GM12878 (cell line): Measurements from ENCODE around the gene HOXB6. TPM values are rescaled to one million over a fixed set of nuclear protein-coding genes. Genes with fewer than 3 reads are reported as not detected.

Experiments used
- ATAC-seq: fragments of 200-7000 bp; cut with Tn5 transposase; 3 replicates; pipeline ENCODE4 v1.9.1; 2020; ENCODE audit warnings: mild to moderate bottlenecking, moderate library complexity
- BruUV-seq: library from RNA; stranded (reverse); fragments of 400-500 nt; replicated peaks from 2 replicates; lab custom pipeline; 2021; lab: Mats Ljungman, UMichigan
- CTCF ChIA-PET: fragments of 300-600 bp; sonication (Branson Sonifier 250); formaldehyde crosslinking; extraction: SDS; loops from one replicate; lab custom pipeline; 2021; ENCODE audit warnings: inconsistent platforms; lab: Yijun Ruan, JAX
- POLR2A ChIA-PET: fragments of 350-600 bp; formaldehyde crosslinking; extraction: SDS; loops from one replicate; lab custom pipeline; 2021; ENCODE audit warnings: inconsistent platforms; lab: Charles Lee
- RAD21 ChIA-PET: fragments of 300-600 bp; sonication (Branson Sonifier 250); formaldehyde crosslinking; loops from one replicate; lab custom pipeline; 2023; ENCODE audit warnings: antibody characterized with exemption; ENCODE audit not compliant: unreplicated experiment; lab: Charles Lee
- SMC1A ChIA-PET: fragments of 300-600 bp; sonication (Branson Sonifier 250); formaldehyde crosslinking; loops from one replicate; lab custom pipeline; 2023; ENCODE audit not compliant: unreplicated experiment, uncharacterized antibody; lab: Charles Lee
- DNase-seq: peaks from one replicate; pipeline ENCODE4 v3.0.0-alpha.2; 2011; ENCODE audit warnings: low read depth, low spot score
- FAIRE-seq: peaks from 3 replicates; lab custom pipeline; 2011; peaks lifted over from hg19 to GRCh38; lab: Jason Lieb, UNC
- H2AFZ ChIP-seq: 2 replicates; pipeline ENCODE4 v1.6.0; 2011; ENCODE audit warnings: low read depth, low read length, control low read depth; ENCODE audit not compliant: control insufficient read depth
- H3K27ac ChIP-seq: 2 replicates; pipeline ENCODE4 v1.5.1; 2011; ENCODE audit warnings: control low read depth; ENCODE audit not compliant: control insufficient read depth, insufficient read depth
- H3K27me3 ChIP-seq, 2 experiments: replicated peaks in 1 of 2; 2 replicates each; pipeline versions ENCODE4 v1.6.0 to v1.6.1; 2011; ENCODE audit warnings: low read length in 1 of 2; ENCODE audit not compliant: control insufficient read depth in 2 of 2, insufficient read depth in 2 of 2
- H3K36me3 ChIP-seq, 2 experiments: 2 replicates each; pipeline ENCODE4 v1.5.1; 2011; ENCODE audit warnings: low read length in 1 of 2; ENCODE audit not compliant: control insufficient read depth in 2 of 2, insufficient read depth in 2 of 2
- H3K4me1 ChIP-seq: 2 replicates; pipeline ENCODE4 v1.6.1; 2011; ENCODE audit warnings: mild to moderate bottlenecking, low read length, moderate library complexity, mixed read lengths; ENCODE audit not compliant: control insufficient read depth, insufficient read depth
- H3K4me2 ChIP-seq: 2 replicates; pipeline ENCODE4 v1.6.0; 2011; ENCODE audit warnings: control low read depth; ENCODE audit not compliant: control insufficient read depth, insufficient read depth
- H3K4me3 ChIP-seq: fragments of 200-600 bp; sonication (generic); 2 replicates; pipeline ENCODE4 v1.5.1; 2016
- H3K79me2 ChIP-seq: 2 replicates; pipeline ENCODE4 v1.6.0; 2011; ENCODE audit warnings: low read length; ENCODE audit not compliant: control insufficient read depth, insufficient read depth
- H3K9ac ChIP-seq: 2 replicates; pipeline ENCODE4 v1.8.0; 2011; ENCODE audit warnings: low read length, control low read depth, mixed read lengths; ENCODE audit not compliant: control insufficient read depth, insufficient read depth
- H3K9me3 ChIP-seq: replicated peaks from 3 replicates; pipeline ENCODE4 v1.5.1; 2011; ENCODE audit warnings: mild to moderate bottlenecking, low read length; ENCODE audit not compliant: control insufficient read depth, insufficient read depth
- H4K20me1 ChIP-seq: 2 replicates; pipeline ENCODE4 v1.6.0; 2011; ENCODE audit not compliant: control insufficient read depth, insufficient read depth
- CREB1 ChIP-seq: IDR thresholded peaks from 2 replicates; pipeline ENCODE4 v1.6.1; 2012; ENCODE audit warnings: low read depth, mild to moderate bottlenecking, inconsistent platforms
- EP300 ChIP-seq, 2 experiments: fragments of 150-350 bp in 1 of 2; IDR thresholded peaks; 2 replicates each; pipeline ENCODE4 v1.6.1; 2011 to 2012; ENCODE audit warnings: low read depth in 2 of 2, low read length in 2 of 2, borderline replicate concordance in 1 of 2, improper control_type of control experiment in 1 of 2, inconsistent platforms in 1 of 2; ENCODE audit not compliant: control insufficient read depth in 1 of 2
- NBN ChIP-seq: fragments of 450-650 bp; IDR thresholded peaks from 2 replicates; pipeline ENCODE4 v1.6.1; 2016
- NFIC ChIP-seq: IDR thresholded peaks from 2 replicates; pipeline ENCODE4 v1.6.1; 2012; ENCODE audit warnings: low read depth, mild to moderate bottlenecking, inconsistent platforms, low read length, moderate library complexity
- WGBS: methylation state at CpG from one replicate; pipeline ENCODE4 v1.1.6; 2016; ENCODE audit warnings: low lambda C conversion rate; ENCODE audit not compliant: insufficient replicate concordance, insufficient coverage; ENCODE audit errors: missing lambda C conversion rate; 5-methylcytosine and 5-hydroxymethylcytosine counted together
- in situ Hi-C: fragments of 300-500 bp; cut with MboI; formaldehyde crosslinking; loops from 9 replicates; pipeline ENCODE4 v1.14.3; 2018; ENCODE audit warnings: mixed read lengths
- intact Hi-C: fragments of 100-400 bp; cut with micrococcal nuclease; formaldehyde crosslinking; loops from one replicate; pipeline ENCODE4 v1.14.2; 2022; ENCODE audit not compliant: unreplicated experiment
- microRNA counts: library from miRNA; unstranded; fragments of <30 nt; microRNA quantifications from one replicate; lab custom pipeline; 2016
- microRNA-seq: library from miRNA; unstranded; fragments of <30 nt; microRNA quantifications from one replicate; pipeline ENCODE4, GENCODE V29; 2018
- polyA plus RNA-seq, 11 experiments: library from polyadenylated mRNA; depleted of rRNA in 4 of 11; unstranded in 6 of 11; stranded (reverse) in 5 of 11; fragments of >200 nt; fragmentation: Nextera tagmentation in 4 of 11; fragmentation: Illumina TruSeq in 1 of 11; extraction: Ambion mirVana in 4 of 11; extraction: Trizol in 1 of 11; gene quantifications; 1 replicate in 1 of 11; 2 replicates in 10 of 11; pipeline versions ENCODE4 v1.2.1 to v1.2.3, GENCODE V29; 2011 to 2016; ENCODE audit warnings: inconsistent platforms in 2 of 11, missing spikeins in 2 of 11, low read depth in 1 of 11
- small RNA-seq: library from RNA; depleted of rRNA; stranded (forward); fragments of <200 nt; gene quantifications from one replicate; pipeline ENCODE3, GENCODE V24; 2014
- total RNA-seq, 4 experiments: library from RNA; depleted of rRNA in 3 of 4; stranded (reverse); fragments of >200 nt in 3 of 4; fragmentation: Illumina TruSeq in 1 of 4; extraction: Trizol in 1 of 4; gene quantifications; 2 replicates each; pipeline versions ENCODE4 v1.2.1 to v1.2.3, GENCODE V29; 2013 to 2021
- TF ChIP-seq, protein P1 (sequence below): fragments of 450-650 bp; IDR thresholded peaks from 2 replicates; pipeline ENCODE4 v1.6.1; 2017; ENCODE audit warnings: low read depth, mild to moderate bottlenecking, moderate library complexity
- TF ChIP-seq, protein P2 (sequence below): fragments of 450-650 bp; IDR thresholded peaks from 2 replicates; pipeline ENCODE4 v1.6.1; 2016; ENCODE audit warnings: mild to moderate bottlenecking

Gene HOXB6
- total and polyA plus RNA-seq, 10 of the 15 experiments (the other 5 are each of a cell fraction or from before 2014, with no cell fraction given): 0.04 to 0.51 (median 0.09) TPM; not detected in 2

DNA sequence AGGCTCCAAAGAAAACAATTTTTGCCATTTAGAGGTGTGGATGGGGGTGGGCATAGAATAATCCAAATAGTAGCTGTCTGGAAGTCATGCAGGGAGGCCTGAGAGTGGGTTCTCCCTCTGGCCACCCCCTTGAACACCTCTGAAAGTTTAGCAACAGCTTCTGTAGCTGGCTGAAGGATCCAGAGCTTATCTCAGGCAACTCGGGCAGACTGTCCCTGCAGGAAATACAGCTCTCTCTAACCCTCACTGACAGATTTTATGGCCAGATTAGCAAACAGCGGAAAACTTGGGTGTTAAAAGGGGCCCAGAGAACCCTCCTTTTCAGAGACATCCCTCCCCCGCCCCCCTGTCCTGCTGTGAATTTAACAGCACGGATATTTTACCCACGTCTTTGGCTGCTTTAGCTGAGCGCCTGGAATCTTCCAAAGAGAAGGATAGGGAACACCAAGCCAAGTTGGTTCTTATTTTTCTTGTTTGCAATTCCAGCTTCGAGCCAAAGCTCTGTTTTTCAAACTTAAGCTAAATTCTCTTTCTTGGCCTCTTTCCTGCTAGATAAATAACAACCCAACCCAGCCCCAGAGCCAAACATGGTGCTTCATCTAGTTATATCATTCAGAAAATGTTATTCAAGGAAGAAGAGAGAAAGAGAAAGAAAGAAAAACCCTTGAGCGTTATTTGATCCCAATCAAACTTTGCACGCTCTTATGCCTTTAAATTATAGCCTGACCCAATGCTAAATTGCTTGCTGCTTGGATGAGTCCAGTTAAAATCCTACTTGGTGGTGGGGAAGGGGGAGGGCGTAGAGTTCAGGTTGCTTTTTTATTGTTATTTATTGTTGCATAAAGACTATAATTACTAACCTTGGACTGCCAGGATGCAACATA lies 57.6 kb downstream of the HOXB6 start (continued):
- TF ChIP-seq, protein P1, sequence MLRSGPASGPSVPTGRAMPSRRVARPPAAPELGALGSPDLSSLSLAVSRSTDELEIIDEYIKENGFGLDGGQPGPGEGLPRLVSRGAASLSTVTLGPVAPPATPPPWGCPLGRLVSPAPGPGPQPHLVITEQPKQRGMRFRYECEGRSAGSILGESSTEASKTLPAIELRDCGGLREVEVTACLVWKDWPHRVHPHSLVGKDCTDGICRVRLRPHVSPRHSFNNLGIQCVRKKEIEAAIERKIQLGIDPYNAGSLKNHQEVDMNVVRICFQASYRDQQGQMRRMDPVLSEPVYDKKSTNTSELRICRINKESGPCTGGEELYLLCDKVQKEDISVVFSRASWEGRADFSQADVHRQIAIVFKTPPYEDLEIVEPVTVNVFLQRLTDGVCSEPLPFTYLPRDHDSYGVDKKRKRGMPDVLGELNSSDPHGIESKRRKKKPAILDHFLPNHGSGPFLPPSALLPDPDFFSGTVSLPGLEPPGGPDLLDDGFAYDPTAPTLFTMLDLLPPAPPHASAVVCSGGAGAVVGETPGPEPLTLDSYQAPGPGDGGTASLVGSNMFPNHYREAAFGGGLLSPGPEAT: no peak
- TF ChIP-seq NFIC (no peak), CREB1 (no peak), EP300 (IDR thresholded peaks at IDR 0.05; ENCODE audit: borderline replicate concordance in 1 of 2, control insufficient read depth in 1 of 2, low read depth in 2 of 2, low read length in 2 of 2) (no peak)

DNA sequence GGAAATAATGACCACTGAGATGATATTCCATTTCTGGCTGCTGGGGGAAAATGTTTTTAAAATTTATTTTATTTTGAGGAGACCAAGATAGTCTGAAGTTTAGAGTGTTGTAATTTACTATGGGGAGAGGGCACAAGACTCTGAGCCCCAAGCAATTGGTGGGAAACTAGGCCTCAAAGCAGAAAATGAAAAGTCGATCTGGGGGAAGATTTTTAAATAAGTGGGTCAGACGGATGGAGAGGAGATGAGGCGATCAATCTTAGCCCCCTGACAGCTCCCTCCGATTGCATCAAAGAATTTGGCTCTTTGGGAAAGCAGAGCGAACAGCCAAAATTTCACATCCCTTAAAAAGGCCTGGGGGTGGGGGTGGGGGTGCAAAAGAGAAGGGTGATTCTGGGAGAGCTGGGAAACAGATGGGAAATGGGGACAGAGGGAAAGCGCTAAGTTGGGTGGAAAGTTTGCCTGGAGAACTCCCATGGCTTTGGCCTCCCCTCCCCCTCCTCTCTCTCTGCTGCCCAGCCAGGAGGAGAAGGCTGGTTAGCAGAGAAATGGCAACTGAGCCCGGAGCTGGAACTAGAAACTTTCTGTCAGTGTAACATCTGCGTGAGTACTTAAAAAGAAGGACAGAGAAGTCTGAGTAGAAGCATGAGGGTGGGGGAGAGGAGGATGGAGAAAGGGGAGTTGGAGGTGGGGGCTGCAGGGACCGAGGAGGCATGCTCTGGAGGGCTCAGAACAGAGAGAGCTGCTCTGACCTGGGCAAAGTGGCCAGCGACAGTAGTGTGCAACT lies 58.5 kb downstream of the HOXB6 start:
- Histone ChIP-seq H3K9me3 (no peaks in the 10 kb centered on the region), H3K27ac (no peak overlapping the region), H4K20me1 (no peaks in the 10 kb centered on the region), H3K9ac (no peak overlapping the region; the same call in 1 of the 2 replicates), H3K79me2 (peaks cover 9% of the 10 kb centered on the region), H3K4me1 (peaks cover 7% of the 10 kb centered on the region), H3K36me3 (peaks cover 0 to 6% of the 10 kb centered on the region in 2 experiments; a peak in 2 of 4 replicates), H3K4me3 (no peak overlapping the region), H3K4me2 (peak overlapping the region; percentile 9; the same call in 1 of the 2 replicates), H3K27me3 (peaks cover 0 to 4% of the 10 kb centered on the region in 2 experiments; a peak in 1 of 4 replicates), H2AFZ (no peak overlapping the region)
- ChIA-PET POLR2A (interaction anchor here (0.6 to 1.7 kb wide), 7 partner anchors 9 to 1124 kb away, joined by 3 to 5 read pairs (median 3); no protein-coding TSS in a partner anchor), RAD21 (interaction anchor here (1.4 kb wide), 1 partner anchor 53 kb away, joined by 4 read pairs; no protein-coding TSS in a partner anchor), CTCF (interaction anchor here (1.1 kb wide), 1 partner anchor 53 kb away, joined by 4 read pairs; no protein-coding TSS in a partner anchor), SMC1A (interaction anchor here (0.9 to 1.8 kb wide), 6 partner anchors 9 to 194 kb away, joined by 3 to 5 read pairs (median 4); no protein-coding TSS in a partner anchor)
- TF ChIP-seq, protein P2, sequence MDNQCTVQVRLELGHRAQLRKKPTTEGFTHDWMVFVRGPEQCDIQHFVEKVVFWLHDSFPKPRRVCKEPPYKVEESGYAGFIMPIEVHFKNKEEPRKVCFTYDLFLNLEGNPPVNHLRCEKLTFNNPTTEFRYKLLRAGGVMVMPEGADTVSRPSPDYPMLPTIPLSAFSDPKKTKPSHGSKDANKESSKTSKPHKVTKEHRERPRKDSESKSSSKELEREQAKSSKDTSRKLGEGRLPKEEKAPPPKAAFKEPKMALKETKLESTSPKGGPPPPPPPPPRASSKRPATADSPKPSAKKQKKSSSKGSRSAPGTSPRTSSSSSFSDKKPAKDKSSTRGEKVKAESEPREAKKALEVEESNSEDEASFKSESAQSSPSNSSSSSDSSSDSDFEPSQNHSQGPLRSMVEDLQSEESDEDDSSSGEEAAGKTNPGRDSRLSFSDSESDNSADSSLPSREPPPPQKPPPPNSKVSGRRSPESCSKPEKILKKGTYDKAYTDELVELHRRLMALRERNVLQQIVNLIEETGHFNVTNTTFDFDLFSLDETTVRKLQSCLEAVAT: peak; percentile 81
- TF ChIP-seq NBN: no peak
- in situ Hi-C loops (no loop called here), intact Hi-C loops (no loop called here)
- no TSS peak for BruUV-seq
- no peak for DNase-seq
- no peak for ATAC-seq
- FAIRE-seq: no peak
- 65% methylated on average over 10 of the region's 10 CpGs for WGBS

MicroRNAs encoded within 50 kb of the gene (microRNA counts, 767-probe panel; counts per million panel counts)
- microRNA hsa-miR-10a-5p (lab: Ali Mortazavi, UCI): 2,452 counts per million, percentile 83 among the panel's probes with 10 or more counts

Small RNAs within 50 kb of the gene (microRNA-seq; reads per million reads assigned to microRNA genes)
- gene MIR196A1: 5.8 reads per million, percentile 33 among the genes with 10 or more reads in this experiment

Small RNAs within 50 kb of the gene (small RNA-seq; reads per million reads assigned to genes)
- gene MIR196A1: not detected

Other genes starting within 250 kb of the HOXB6 start
Only the 7 nearest of the 14 such genes appear.
- 1.4 and 2.0 TPM in 2 replicates for gene HOXB2, start 59.9 kb downstream of the HOXB6 start, total RNA-seq (2014; rRNA removed)
- gene HOXB2, start 59.9 kb downstream of the HOXB6 start, total RNA-seq (2014; rRNA removed; fragmentation: Illumina TruSeq; extraction: Trizol): 1.7 and 1.8 TPM in 2 replicates
- gene HOXB2, start 59.9 kb downstream of the HOXB6 start, total RNA-seq (2021): 6.3 and 6.7 TPM in 2 replicates
- 0.42 and 0.48 TPM in 2 replicates for gene HOXB2, start 59.9 kb downstream of the HOXB6 start, polyA plus RNA-seq (2011; rRNA removed)
- 2.6 and 3.6 TPM in 2 replicates for gene HOXB2, start 59.9 kb downstream of the HOXB6 start, polyA plus RNA-seq (2014; fragmentation: Illumina TruSeq; extraction: Trizol)
- under 1 TPM; 0.16 to 0.88 TPM for gene HOXB2, start 59.9 kb downstream of the HOXB6 start, polyA plus RNA-seq (2014; fragmentation: Nextera tagmentation; extraction: Ambion mirVana)
- 8.8 and 9.2 TPM in 2 replicates for gene HOXB2, start 59.9 kb downstream of the HOXB6 start, polyA plus RNA-seq (2014; rRNA removed)
- gene HOXB2, start 59.9 kb downstream of the HOXB6 start, polyA plus RNA-seq (2016; fragmentation: Nextera tagmentation; extraction: Ambion mirVana): 1 to 10 TPM; 3.1 to 4.1 TPM
- gene HOXB4, start 26.6 kb downstream of the HOXB6 start, total RNA-seq (2014; rRNA removed): 3.3 and 3.7 TPM in 2 replicates
- 2.3 and 2.5 TPM in 2 replicates for gene HOXB4, start 26.6 kb downstream of the HOXB6 start, total RNA-seq (2014; rRNA removed; fragmentation: Illumina TruSeq; extraction: Trizol)
- 5.8 and 6.2 TPM in 2 replicates for gene HOXB4, start 26.6 kb downstream of the HOXB6 start, total RNA-seq (2021)
- 2.4 and 3.4 TPM in 2 replicates for gene HOXB4, start 26.6 kb downstream of the HOXB6 start, polyA plus RNA-seq (2011; rRNA removed)
- 2.3 and 4.6 TPM in 2 replicates for gene HOXB4, start 26.6 kb downstream of the HOXB6 start, polyA plus RNA-seq (2014; fragmentation: Illumina TruSeq; extraction: Trizol)
- gene HOXB4, start 26.6 kb downstream of the HOXB6 start, polyA plus RNA-seq (2014; fragmentation: Nextera tagmentation; extraction: Ambion mirVana): under 1 TPM; 0.35 to 0.60 TPM
- 3.6 and 4.3 TPM in 2 replicates for gene HOXB4, start 26.6 kb downstream of the HOXB6 start, polyA plus RNA-seq (2014; rRNA removed)
- 1 to 10 TPM; 1.0 to 1.2 TPM for gene HOXB4, start 26.6 kb downstream of the HOXB6 start, polyA plus RNA-seq (2016; fragmentation: Nextera tagmentation; extraction: Ambion mirVana)
- 2.8 and 4.5 TPM in 2 replicates for gene HOXB3, start 14.7 kb downstream of the HOXB6 start, total RNA-seq (2014; rRNA removed)
- gene HOXB3, start 14.7 kb downstream of the HOXB6 start, total RNA-seq (2014; rRNA removed; fragmentation: Illumina TruSeq; extraction: Trizol): 3.0 and 3.5 TPM in 2 replicates
- gene HOXB3, start 14.7 kb downstream of the HOXB6 start, total RNA-seq (2021): 5.6 and 6.7 TPM in 2 replicates
- 6.4 and 9.1 TPM in 2 replicates for gene HOXB3, start 14.7 kb downstream of the HOXB6 start, polyA plus RNA-seq (2011; rRNA removed)
- 4.5 and 4.6 TPM in 2 replicates for gene HOXB3, start 14.7 kb downstream of the HOXB6 start, polyA plus RNA-seq (2014; fragmentation: Illumina TruSeq; extraction: Trizol)
- under 1 TPM; 0.64 to 0.91 TPM for gene HOXB3, start 14.7 kb downstream of the HOXB6 start, polyA plus RNA-seq (2014; fragmentation: Nextera tagmentation; extraction: Ambion mirVana)
- gene HOXB3, start 14.7 kb downstream of the HOXB6 start, polyA plus RNA-seq (2014; rRNA removed): 7.7 and 8.3 TPM in 2 replicates
- under 1 TPM; 0.19 to 0.76 TPM for gene HOXB3, start 14.7 kb downstream of the HOXB6 start, polyA plus RNA-seq (2016; fragmentation: Nextera tagmentation; extraction: Ambion mirVana)
- not detected in 2 replicates for gene HOXB5, start 11.2 kb downstream of the HOXB6 start, total RNA-seq (2014; rRNA removed)
- gene HOXB5, start 11.2 kb downstream of the HOXB6 start, total RNA-seq (2014; rRNA removed; fragmentation: Illumina TruSeq; extraction: Trizol): not detected in 2 replicates
- not detected in 2 replicates for gene HOXB5, start 11.2 kb downstream of the HOXB6 start, total RNA-seq (2021)
- gene HOXB5, start 11.2 kb downstream of the HOXB6 start, polyA plus RNA-seq (2011; rRNA removed): not detected in 2 replicates
- gene HOXB5, start 11.2 kb downstream of the HOXB6 start, polyA plus RNA-seq (2014; fragmentation: Illumina TruSeq; extraction: Trizol): not detected in 2 replicates
- gene HOXB5, start 11.2 kb downstream of the HOXB6 start, polyA plus RNA-seq (2014; fragmentation: Nextera tagmentation; extraction: Ambion mirVana): not detected
- not detected in 2 replicates for gene HOXB5, start 11.2 kb downstream of the HOXB6 start, polyA plus RNA-seq (2014; rRNA removed)
- not detected for gene HOXB5, start 11.2 kb downstream of the HOXB6 start, polyA plus RNA-seq (2016; fragmentation: Nextera tagmentation; extraction: Ambion mirVana)
- gene HOXB7, start 6.0 kb upstream of the HOXB6 start, total RNA-seq (2014; rRNA removed): 3.2 and 4.2 TPM in 2 replicates
- gene HOXB7, start 6.0 kb upstream of the HOXB6 start, total RNA-seq (2014; rRNA removed; fragmentation: Illumina TruSeq; extraction: Trizol): 3.6 and 5.8 TPM in 2 replicates
- gene HOXB7, start 6.0 kb upstream of the HOXB6 start, total RNA-seq (2021): 4.0 and 4.5 TPM in 2 replicates
- gene HOXB7, start 6.0 kb upstream of the HOXB6 start, polyA plus RNA-seq (2011; rRNA removed): 7.4 and 8.3 TPM in 2 replicates
- gene HOXB7, start 6.0 kb upstream of the HOXB6 start, polyA plus RNA-seq (2014; fragmentation: Illumina TruSeq; extraction: Trizol): 1.3 and 3.7 TPM in 2 replicates
- gene HOXB7, start 6.0 kb upstream of the HOXB6 start, polyA plus RNA-seq (2014; fragmentation: Nextera tagmentation; extraction: Ambion mirVana): 1 to 10 TPM; 2.8 to 3.4 TPM
- gene HOXB7, start 6.0 kb upstream of the HOXB6 start, polyA plus RNA-seq (2014; rRNA removed): 5.1 and 7.0 TPM in 2 replicates
- gene HOXB7, start 6.0 kb upstream of the HOXB6 start, polyA plus RNA-seq (2016; fragmentation: Nextera tagmentation; extraction: Ambion mirVana): 1 to 10 TPM; 4.3 to 4.8 TPM
- gene HOXB8, start 10.3 kb upstream of the HOXB6 start, total RNA-seq (2014; rRNA removed): not detected in 2 replicates
- not detected in 2 replicates for gene HOXB8, start 10.3 kb upstream of the HOXB6 start, total RNA-seq (2014; rRNA removed; fragmentation: Illumina TruSeq; extraction: Trizol)
- 0.21 TPM in 1 of 2 replicates, not detected in the other for gene HOXB8, start 10.3 kb upstream of the HOXB6 start, total RNA-seq (2021)
- not detected in 2 replicates for gene HOXB8, start 10.3 kb upstream of the HOXB6 start, polyA plus RNA-seq (2011; rRNA removed)
- not detected in 2 replicates for gene HOXB8, start 10.3 kb upstream of the HOXB6 start, polyA plus RNA-seq (2014; fragmentation: Illumina TruSeq; extraction: Trizol)
- not detected for gene HOXB8, start 10.3 kb upstream of the HOXB6 start, polyA plus RNA-seq (2014; fragmentation: Nextera tagmentation; extraction: Ambion mirVana)
- not detected in 2 replicates for gene HOXB8, start 10.3 kb upstream of the HOXB6 start, polyA plus RNA-seq (2014; rRNA removed)
- gene HOXB8, start 10.3 kb upstream of the HOXB6 start, polyA plus RNA-seq (2016; fragmentation: Nextera tagmentation; extraction: Ambion mirVana): not detected
- gene HOXB9, start 21.4 kb upstream of the HOXB6 start, total RNA-seq (2014; rRNA removed): not detected in 2 replicates
- 0.04 and 0.05 TPM in 2 replicates for gene HOXB9, start 21.4 kb upstream of the HOXB6 start, total RNA-seq (2014; rRNA removed; fragmentation: Illumina TruSeq; extraction: Trizol)
- gene HOXB9, start 21.4 kb upstream of the HOXB6 start, total RNA-seq (2021): 0.13 and 0.16 TPM in 2 replicates
- 0.49 and 0.69 TPM in 2 replicates for gene HOXB9, start 21.4 kb upstream of the HOXB6 start, polyA plus RNA-seq (2011; rRNA removed)
- gene HOXB9, start 21.4 kb upstream of the HOXB6 start, polyA plus RNA-seq (2014; fragmentation: Illumina TruSeq; extraction: Trizol): 0.01 TPM in 1 of 2 replicates, not detected in the other
- gene HOXB9, start 21.4 kb upstream of the HOXB6 start, polyA plus RNA-seq (2014; fragmentation: Nextera tagmentation; extraction: Ambion mirVana): not detected
- gene HOXB9, start 21.4 kb upstream of the HOXB6 start, polyA plus RNA-seq (2014; rRNA removed): 0.09 TPM in 1 of 2 replicates, not detected in the other
- not detected for gene HOXB9, start 21.4 kb upstream of the HOXB6 start, polyA plus RNA-seq (2016; fragmentation: Nextera tagmentation; extraction: Ambion mirVana)